IMR-90 (cell line): ENCODE measurements around the gene PDZRN3. TPM values are rescaled to one million over a fixed set of nuclear protein-coding genes. Genes with fewer than 3 reads are reported as not detected.

ENCODE experiments used
- ATAC-seq: fragments of 200-7000 bp; cut with Tn5 transposase; 2 replicates; pipeline ENCODE4 v1.9.1; 2020; ENCODE audit warnings: low read depth, mild to moderate bottlenecking, moderate library complexity
- BruUV-seq: library from RNA; stranded (reverse); fragments of 400-500 nt; replicated peaks from 2 replicates; lab custom pipeline; 2021; lab: Mats Ljungman, UMichigan
- CTCF ChIA-PET: fragments of 300-600 bp; formaldehyde crosslinking; extraction: SDS; loops from one replicate; lab custom pipeline; 2021; ENCODE audit warnings: antibody characterized with exemption; lab: Yijun Ruan, JAX
- POLR2A ChIA-PET: fragments of 300-600 bp; sonication (Branson Sonifier 250); formaldehyde crosslinking; loops from one replicate; lab custom pipeline; 2022; ENCODE audit warnings: antibody characterized with exemption; ENCODE audit not compliant: unreplicated experiment; lab: Charles Lee
- DNase-seq: peaks from one replicate; pipeline ENCODE4 v3.0.0; 2013
- H2AFZ ChIP-seq: replicated peaks from 2 replicates; pipeline ENCODE3; 2013; ENCODE audit warnings: low read length, mild to moderate bottlenecking; ENCODE audit not compliant: poor library complexity
- H2AK5ac ChIP-seq: 2 replicates; pipeline ENCODE4 v1.6.1; 2013; ENCODE audit warnings: low read depth, low read length, inconsistent platforms
- H2AK9ac ChIP-seq: replicated peaks from 2 replicates; pipeline ENCODE3; 2013; ENCODE audit warnings: mild to moderate bottlenecking, low read depth, low read length, moderate library complexity; ENCODE audit not compliant: poor library complexity
- H2BK120ac ChIP-seq: 2 replicates; pipeline ENCODE4 v1.6.1; 2013; ENCODE audit warnings: low read depth, low read length, inconsistent platforms
- H2BK15ac ChIP-seq: 3 replicates; pipeline ENCODE4 v1.6.1; 2013; ENCODE audit warnings: low read depth, low read length, inconsistent platforms
- H2BK20ac ChIP-seq: 2 replicates; pipeline ENCODE4 v1.6.1; 2013; ENCODE audit warnings: low read depth, mild to moderate bottlenecking, inconsistent platforms, low read length, moderate library complexity
- H2BK5ac ChIP-seq: 2 replicates; pipeline ENCODE4 v1.6.1; 2013; ENCODE audit warnings: mild to moderate bottlenecking, low read depth, low read length, inconsistent platforms; ENCODE audit not compliant: poor library complexity, severe bottlenecking
- H3K14ac ChIP-seq: replicated peaks from 2 replicates; pipeline ENCODE4 v1.6.1; 2013; ENCODE audit warnings: low read depth, low read length, inconsistent platforms
- H3K18ac ChIP-seq: 2 replicates; pipeline ENCODE4 v1.6.1; 2013; ENCODE audit warnings: low read depth, low read length, control low read depth
- H3K23ac ChIP-seq: 2 replicates; pipeline ENCODE4 v1.6.1; 2013; ENCODE audit warnings: low read depth, low read length, inconsistent platforms
- H3K27ac ChIP-seq: 2 replicates; pipeline ENCODE4 v1.5.1; 2013; ENCODE audit warnings: mild to moderate bottlenecking, control low read depth, low read length; ENCODE audit not compliant: insufficient read depth
- H3K27me3 ChIP-seq: 2 replicates; pipeline ENCODE4 v1.6.1; 2013; ENCODE audit warnings: low read length; ENCODE audit not compliant: control insufficient read depth, insufficient read depth
- H3K36me3 ChIP-seq: 2 replicates; pipeline ENCODE4 v1.6.1; 2013; ENCODE audit warnings: low read length, mixed read lengths; ENCODE audit not compliant: control insufficient read depth, insufficient read depth
- H3K4ac ChIP-seq: 2 replicates; pipeline ENCODE4 v1.6.1; 2013; ENCODE audit warnings: low read depth, low read length, inconsistent platforms
- H3K4me1 ChIP-seq: 2 replicates; pipeline ENCODE4 v1.6.1; 2013; ENCODE audit warnings: low read length, mixed read lengths; ENCODE audit not compliant: control insufficient read depth, insufficient read depth
- H3K4me2 ChIP-seq: 2 replicates; pipeline ENCODE4 v1.6.1; 2013; ENCODE audit warnings: low read depth, mild to moderate bottlenecking, control low read depth, low read length, moderate library complexity
- H3K4me3 ChIP-seq: 2 replicates; pipeline ENCODE4 v1.5.1; 2013; ENCODE audit warnings: low read depth, mild to moderate bottlenecking, control low read depth, low read length, moderate library complexity; ENCODE audit not compliant: insufficient read depth
- H3K56ac ChIP-seq: 2 replicates; pipeline ENCODE4 v1.6.1; 2013; ENCODE audit warnings: low read length, inconsistent platforms; ENCODE audit not compliant: insufficient read depth; ENCODE audit errors: extremely low read depth
- H3K79me1 ChIP-seq, 2 experiments: 2 replicates each; pipeline ENCODE4 v1.6.1; 2013; ENCODE audit warnings: low read length in 2 of 2, inconsistent platforms in 1 of 2, low read depth in 1 of 2
- H3K9ac ChIP-seq: 2 replicates; pipeline ENCODE4 v1.6.1; 2013; ENCODE audit warnings: low read depth, low read length, control low read depth
- H3K9me1 ChIP-seq: 2 replicates; pipeline ENCODE4 v1.6.1; 2013; ENCODE audit warnings: low read length, inconsistent platforms; ENCODE audit not compliant: insufficient read depth
- H3K9me3 ChIP-seq: 2 replicates; pipeline ENCODE4 v1.6.1; 2013; ENCODE audit warnings: low read length; ENCODE audit not compliant: control insufficient read depth, insufficient read depth
- H4K20me1 ChIP-seq: 2 replicates; pipeline ENCODE4 v1.6.1; 2013; ENCODE audit warnings: low read length, inconsistent platforms; ENCODE audit not compliant: insufficient read depth
- H4K5ac ChIP-seq: 2 replicates; pipeline ENCODE4 v1.6.1; 2013; ENCODE audit warnings: mild to moderate bottlenecking, low read depth, low read length, control low read depth
- H4K8ac ChIP-seq, 2 experiments: 2 replicates each; pipeline ENCODE4 v1.6.1; 2013; ENCODE audit warnings: low read depth in 2 of 2, low read length in 2 of 2, control low read depth in 1 of 2, inconsistent platforms in 1 of 2
- H4K91ac ChIP-seq: 2 replicates; pipeline ENCODE4 v1.6.1; 2013; ENCODE audit warnings: low read depth, low read length, inconsistent platforms; ENCODE audit not compliant: insufficient read depth
- BHLHE40 ChIP-seq: fragments of 150-350 bp; IDR thresholded peaks from 2 replicates; pipeline ENCODE4 v1.6.1; 2016; ENCODE audit warnings: mild to moderate bottlenecking, low read depth, low read length
- CEBPB ChIP-seq: IDR thresholded peaks from 2 replicates; pipeline ENCODE4 v1.6.1; 2012; ENCODE audit warnings: low read depth, low read length, improper control_type of control experiment
- CHD1 ChIP-seq: IDR thresholded peaks from 2 replicates; pipeline ENCODE4 v1.6.1; 2012; ENCODE audit warnings: low read depth, low read length, improper control_type of control experiment
- FOS ChIP-seq: fragments of 150-350 bp; IDR thresholded peaks from 2 replicates; pipeline ENCODE4 v1.6.1; 2016; ENCODE audit warnings: low read depth, low read length
- MAFK ChIP-seq: IDR thresholded peaks from 2 replicates; pipeline ENCODE4 v1.6.1; 2012; ENCODE audit warnings: low read depth, low read length, improper control_type of control experiment
- MAZ ChIP-seq: IDR thresholded peaks from 2 replicates; pipeline ENCODE4 v1.6.1; 2012; ENCODE audit warnings: low read depth, mild to moderate bottlenecking, low read length, improper control_type of control experiment, moderate library complexity, borderline replicate concordance
- MXI1 ChIP-seq: IDR thresholded peaks from 2 replicates; pipeline ENCODE4 v1.6.1; 2012; ENCODE audit warnings: low read depth, mild to moderate bottlenecking, low read length, moderate library complexity, borderline replicate concordance
- NFE2L2 ChIP-seq: fragments of 150-350 bp; IDR thresholded peaks from 2 replicates; pipeline ENCODE4 v1.6.1; 2016; ENCODE audit warnings: low read depth, mild to moderate bottlenecking, low read length
- POLR2A ChIP-seq: IDR thresholded peaks from 2 replicates; pipeline ENCODE4 v1.6.1; 2012; ENCODE audit warnings: mild to moderate bottlenecking, low read depth, low read length
- RCOR1 ChIP-seq: IDR thresholded peaks from 2 replicates; pipeline ENCODE4 v1.6.1; 2012; ENCODE audit warnings: mild to moderate bottlenecking, low read length, improper control_type of control experiment; ENCODE audit not compliant: insufficient replicate concordance
- RFX5 ChIP-seq: IDR thresholded peaks from 2 replicates; pipeline ENCODE4 v1.8.0; 2012; ENCODE audit warnings: low read depth, mild to moderate bottlenecking, low read length, moderate library complexity
- SMC3 ChIP-seq: fragments of 150-350 bp; IDR thresholded peaks from 2 replicates; pipeline ENCODE4 v1.6.1; 2016; ENCODE audit warnings: low read depth, mild to moderate bottlenecking, antibody characterized with exemption, low read length, moderate library complexity
- WGBS, 2 experiments: methylation state at CpG; one replicate each; pipeline versions ENCODE4 v1.1.5 to v1.1.7; 2013; ENCODE audit warnings: missing lambda C conversion rate in 2 of 2; ENCODE audit not compliant: insufficient read length in 1 of 2; ENCODE audit errors: extremely low coverage in 2 of 2; 5-methylcytosine and 5-hydroxymethylcytosine counted together
- dilution Hi-C: fragments of 300-500 bp; cut with HindIII; formaldehyde crosslinking; loops from one replicate; pipeline ENCODE4 v1.14.3; 2018; ENCODE audit warnings: low sequenced_read_pairs; ENCODE audit not compliant: unreplicated experiment
- in situ Hi-C: fragments of 300-500 bp; cut with MboI; formaldehyde crosslinking; loops from 3 replicates; pipeline ENCODE4 v1.14.3; 2019; ENCODE audit warnings: low sequenced_read_pairs, inconsistent platforms, mixed read lengths
- intact Hi-C: fragments of 100-400 bp; cut with micrococcal nuclease; formaldehyde crosslinking; loops from 2 replicates; pipeline ENCODE4 v1.10.0; 2022
- polyA plus RNA-seq, 3 experiments: library from polyadenylated mRNA; depleted of rRNA; stranded (reverse); fragments of >200 nt; gene quantifications; 2 replicates each; pipeline ENCODE4 v1.2.3, GENCODE V29; 2012; ENCODE audit warnings: low replicate concordance in 1 of 3
- total RNA-seq: library from RNA; depleted of rRNA; stranded (reverse); fragments of >200 nt; gene quantifications from 2 replicates; pipeline ENCODE4 v1.2.3, GENCODE V29; 2012
- TF ChIP-seq, protein P1 (sequence below): fragments of 150-350 bp; IDR thresholded peaks from 2 replicates; pipeline ENCODE4 v1.6.1; 2017; ENCODE audit warnings: mild to moderate bottlenecking, antibody characterized with exemption, low read length, low read depth
- TF ChIP-seq, protein P2 (sequence below): fragments of 150-350 bp; IDR thresholded peaks from 2 replicates; pipeline ENCODE4 v1.6.1; 2016; ENCODE audit warnings: low read depth, mild to moderate bottlenecking, low read length, moderate library complexity, borderline replicate concordance
- TF ChIP-seq, protein P3 (sequence below): conservative IDR thresholded peaks from 2 replicates; pipeline ENCODE4 v1.5.1; 2012; ENCODE audit warnings: mild to moderate bottlenecking, low read depth, low read length, improper control_type of control experiment

The PDZRN3 gene
- total and polyA plus RNA-seq, 2 of the 4 experiments (the other 2 are of a cell fraction): 9.4 to 17.0 TPM

DNA sequence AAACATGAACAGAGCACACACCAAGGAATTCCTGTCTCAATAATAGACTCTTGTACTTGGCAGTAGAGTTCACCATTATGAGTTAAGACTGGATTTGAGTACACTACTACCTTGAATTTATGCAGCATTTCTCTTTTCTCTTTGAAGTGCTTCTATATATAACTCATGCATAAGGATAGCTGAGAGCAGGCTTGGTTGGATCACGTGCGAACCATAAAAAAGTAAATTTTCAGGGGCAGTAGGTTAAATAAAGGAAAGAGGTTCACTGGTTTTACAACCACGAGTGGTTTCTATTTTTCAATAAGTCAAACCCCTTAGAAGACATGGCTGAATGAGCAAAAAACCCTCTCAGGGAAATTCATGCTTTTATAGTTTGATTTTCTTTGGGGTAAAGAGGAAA is 28.6 kb upstream of the PDZRN3 start:
- Histone ChIP-seq H2BK5ac (no peak overlapping the region), H2BK15ac (no peak overlapping the region), H2BK20ac (no peak overlapping the region), H3K9me1 (peaks cover 3% of the 10 kb centered on the region), H2AFZ (no peak overlapping the region), H4K91ac (no peak overlapping the region), H3K23ac (no peak overlapping the region), H3K27ac (no peak overlapping the region), H3K4ac (no peak overlapping the region), H4K20me1 (no peaks in the 10 kb centered on the region), H3K56ac (no peak overlapping the region), H3K27me3 (no peaks in the 10 kb centered on the region), H3K4me1 (peaks cover 7% of the 10 kb centered on the region), H2AK9ac (no peak overlapping the region), H2AK5ac (no peak overlapping the region), H4K5ac (no peak overlapping the region), H3K9ac (no peak overlapping the region), H3K4me2 (no peak overlapping the region), H3K14ac (no peak overlapping the region), H3K79me1 (no peaks in the 10 kb centered on the region), H2BK120ac (no peak overlapping the region), H3K9me3 (no peaks in the 10 kb centered on the region), H3K36me3 (no peaks in the 10 kb centered on the region), H3K4me3 (no peak overlapping the region), H4K8ac (no peak overlapping the region), H3K18ac (no peak overlapping the region)
- dilution Hi-C loops (no loop called here), intact Hi-C loops (no loop called here), in situ Hi-C loops (no loop called here)
- CTCF ChIA-PET: no interaction called here
- no TSS peak for BruUV-seq
- ATAC-seq (no peak), DNase-seq (no peak)
- POLR2A ChIA-PET: no interaction called here
- WGBS, 2 experiments: no CpG with 5 or more reads among the region's 3 CpGs
- TF ChIP-seq POLR2A: no peak
- TF ChIP-seq, protein P1, sequence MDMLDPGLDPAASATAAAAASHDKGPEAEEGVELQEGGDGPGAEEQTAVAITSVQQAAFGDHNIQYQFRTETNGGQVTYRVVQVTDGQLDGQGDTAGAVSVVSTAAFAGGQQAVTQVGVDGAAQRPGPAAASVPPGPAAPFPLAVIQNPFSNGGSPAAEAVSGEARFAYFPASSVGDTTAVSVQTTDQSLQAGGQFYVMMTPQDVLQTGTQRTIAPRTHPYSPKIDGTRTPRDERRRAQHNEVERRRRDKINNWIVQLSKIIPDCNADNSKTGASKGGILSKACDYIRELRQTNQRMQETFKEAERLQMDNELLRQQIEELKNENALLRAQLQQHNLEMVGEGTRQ: no peak
- TF ChIP-seq MAZ: no peak
- TF ChIP-seq CHD1: no peak
- TF ChIP-seq, protein P2, sequence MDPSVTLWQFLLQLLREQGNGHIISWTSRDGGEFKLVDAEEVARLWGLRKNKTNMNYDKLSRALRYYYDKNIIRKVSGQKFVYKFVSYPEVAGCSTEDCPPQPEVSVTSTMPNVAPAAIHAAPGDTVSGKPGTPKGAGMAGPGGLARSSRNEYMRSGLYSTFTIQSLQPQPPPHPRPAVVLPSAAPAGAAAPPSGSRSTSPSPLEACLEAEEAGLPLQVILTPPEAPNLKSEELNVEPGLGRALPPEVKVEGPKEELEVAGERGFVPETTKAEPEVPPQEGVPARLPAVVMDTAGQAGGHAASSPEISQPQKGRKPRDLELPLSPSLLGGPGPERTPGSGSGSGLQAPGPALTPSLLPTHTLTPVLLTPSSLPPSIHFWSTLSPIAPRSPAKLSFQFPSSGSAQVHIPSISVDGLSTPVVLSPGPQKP: no peak
- no peak for TF ChIP-seq MXI1
- no peak for TF ChIP-seq BHLHE40
- TF ChIP-seq RFX5: no peak
- no peak for TF ChIP-seq CEBPB
- no peak for TF ChIP-seq NFE2L2
- no peak for TF ChIP-seq RCOR1
- TF ChIP-seq, protein P3, sequence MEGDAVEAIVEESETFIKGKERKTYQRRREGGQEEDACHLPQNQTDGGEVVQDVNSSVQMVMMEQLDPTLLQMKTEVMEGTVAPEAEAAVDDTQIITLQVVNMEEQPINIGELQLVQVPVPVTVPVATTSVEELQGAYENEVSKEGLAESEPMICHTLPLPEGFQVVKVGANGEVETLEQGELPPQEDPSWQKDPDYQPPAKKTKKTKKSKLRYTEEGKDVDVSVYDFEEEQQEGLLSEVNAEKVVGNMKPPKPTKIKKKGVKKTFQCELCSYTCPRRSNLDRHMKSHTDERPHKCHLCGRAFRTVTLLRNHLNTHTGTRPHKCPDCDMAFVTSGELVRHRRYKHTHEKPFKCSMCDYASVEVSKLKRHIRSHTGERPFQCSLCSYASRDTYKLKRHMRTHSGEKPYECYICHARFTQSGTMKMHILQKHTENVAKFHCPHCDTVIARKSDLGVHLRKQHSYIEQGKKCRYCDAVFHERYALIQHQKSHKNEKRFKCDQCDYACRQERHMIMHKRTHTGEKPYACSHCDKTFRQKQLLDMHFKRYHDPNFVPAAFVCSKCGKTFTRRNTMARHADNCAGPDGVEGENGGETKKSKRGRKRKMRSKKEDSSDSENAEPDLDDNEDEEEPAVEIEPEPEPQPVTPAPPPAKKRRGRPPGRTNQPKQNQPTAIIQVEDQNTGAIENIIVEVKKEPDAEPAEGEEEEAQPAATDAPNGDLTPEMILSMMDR: no peak
- no peak for TF ChIP-seq FOS
- TF ChIP-seq MAFK: no peak
- TF ChIP-seq SMC3: no peak
